ENCODE data around the gene SPR. TPM values are rescaled to one million over a fixed set of nuclear protein-coding genes. Genes with fewer than 3 reads are reported as not detected.
A peak's percentile ranks its signal among the peaks of the same experiment; 100 is the strongest.

Gene SPR
- total RNA-seq, 6 experiments from 2014 or later = 17.0 to 21.6 (median 19.0) TPM

DNA sequence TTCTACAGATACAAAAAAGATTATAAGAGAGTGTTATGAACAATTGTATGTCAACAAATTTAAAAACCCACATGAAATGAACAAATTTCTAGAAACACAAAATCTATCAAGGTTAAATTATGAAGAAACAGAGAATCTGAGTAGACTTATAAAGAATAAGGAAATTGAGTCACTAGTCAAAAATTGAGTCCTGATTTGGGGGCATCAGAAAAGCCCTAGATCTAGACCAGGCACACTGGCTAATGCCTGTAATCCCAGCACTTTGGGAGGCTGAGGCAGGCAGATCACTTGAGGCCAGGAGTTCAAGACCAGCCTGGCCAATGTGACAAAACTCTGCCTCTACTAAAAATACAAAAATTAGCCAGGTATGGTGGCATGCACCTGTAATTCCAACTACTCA, 15.3 kb upstream of the SPR start:
- DNase-seq = no peak
- TF ChIP-seq, protein P1, sequence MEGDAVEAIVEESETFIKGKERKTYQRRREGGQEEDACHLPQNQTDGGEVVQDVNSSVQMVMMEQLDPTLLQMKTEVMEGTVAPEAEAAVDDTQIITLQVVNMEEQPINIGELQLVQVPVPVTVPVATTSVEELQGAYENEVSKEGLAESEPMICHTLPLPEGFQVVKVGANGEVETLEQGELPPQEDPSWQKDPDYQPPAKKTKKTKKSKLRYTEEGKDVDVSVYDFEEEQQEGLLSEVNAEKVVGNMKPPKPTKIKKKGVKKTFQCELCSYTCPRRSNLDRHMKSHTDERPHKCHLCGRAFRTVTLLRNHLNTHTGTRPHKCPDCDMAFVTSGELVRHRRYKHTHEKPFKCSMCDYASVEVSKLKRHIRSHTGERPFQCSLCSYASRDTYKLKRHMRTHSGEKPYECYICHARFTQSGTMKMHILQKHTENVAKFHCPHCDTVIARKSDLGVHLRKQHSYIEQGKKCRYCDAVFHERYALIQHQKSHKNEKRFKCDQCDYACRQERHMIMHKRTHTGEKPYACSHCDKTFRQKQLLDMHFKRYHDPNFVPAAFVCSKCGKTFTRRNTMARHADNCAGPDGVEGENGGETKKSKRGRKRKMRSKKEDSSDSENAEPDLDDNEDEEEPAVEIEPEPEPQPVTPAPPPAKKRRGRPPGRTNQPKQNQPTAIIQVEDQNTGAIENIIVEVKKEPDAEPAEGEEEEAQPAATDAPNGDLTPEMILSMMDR (IDR thresholded peaks at IDR 0.05) = no peak
- Mint-ChIP-seq H3K4me1 (ENCODE audit: low read depth) (no peaks in the 10 kb centered on the region), H3K27me3 (ENCODE audit: insufficient read depth) (peaks cover 14% of the 10 kb centered on the region), H3K9me3 (peaks cover 6% of the 10 kb centered on the region), H3K36me3 (ENCODE audit: low read depth) (no peaks in the 10 kb centered on the region; the same call in 1 of the 2 replicates), H3K4me3 (no peak overlapping the region), H3K27ac (no peak overlapping the region)

DNA sequence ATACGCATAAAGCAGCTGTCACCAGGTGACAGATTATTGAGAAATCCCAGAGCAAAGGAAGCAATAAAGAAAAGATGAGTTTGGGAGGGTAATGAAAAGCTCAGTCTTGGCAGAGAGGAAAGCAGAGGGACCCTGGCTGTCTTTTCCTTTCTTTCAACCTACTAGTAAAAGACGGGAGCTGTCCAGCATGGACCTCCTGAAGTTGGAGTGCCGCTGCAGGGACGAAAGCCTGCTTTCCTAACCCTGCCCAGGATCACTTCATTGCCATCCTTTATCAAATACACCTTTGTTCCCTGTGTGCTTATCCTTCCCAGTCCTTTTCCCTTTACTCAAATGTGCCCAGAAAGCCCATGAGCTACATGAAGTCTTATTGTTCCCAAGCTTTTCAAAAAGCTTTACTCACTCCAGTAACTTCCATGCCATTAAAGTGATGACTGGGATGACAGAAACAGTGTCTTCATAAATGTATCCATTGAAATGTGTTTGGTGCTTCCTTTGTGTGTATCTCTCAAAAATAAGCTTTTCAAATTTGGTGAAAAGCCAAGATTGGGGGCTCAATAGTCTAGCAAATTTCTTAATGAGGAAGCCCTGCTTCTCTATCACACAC, 3.7 kb upstream of the SPR start:
- peak; percentile 28 for DNase-seq
- no peaks in the 10 kb centered on the region for H3K9me3 Mint-ChIP-seq
- H3K4me3 Mint-ChIP-seq = no peak overlapping the region
- no peaks in the 10 kb centered on the region for H3K36me3 Mint-ChIP-seq (ENCODE audit: low read depth)
- peaks cover 12% of the 10 kb centered on the region for H3K4me1 Mint-ChIP-seq (ENCODE audit: low read depth)
- peaks cover 3% of the 10 kb centered on the region for H3K27me3 Mint-ChIP-seq (ENCODE audit: insufficient read depth)
- TF ChIP-seq, protein P1 (IDR thresholded peaks at IDR 0.05) = no peak
- H3K27ac Mint-ChIP-seq = no peak overlapping the region

DNA sequence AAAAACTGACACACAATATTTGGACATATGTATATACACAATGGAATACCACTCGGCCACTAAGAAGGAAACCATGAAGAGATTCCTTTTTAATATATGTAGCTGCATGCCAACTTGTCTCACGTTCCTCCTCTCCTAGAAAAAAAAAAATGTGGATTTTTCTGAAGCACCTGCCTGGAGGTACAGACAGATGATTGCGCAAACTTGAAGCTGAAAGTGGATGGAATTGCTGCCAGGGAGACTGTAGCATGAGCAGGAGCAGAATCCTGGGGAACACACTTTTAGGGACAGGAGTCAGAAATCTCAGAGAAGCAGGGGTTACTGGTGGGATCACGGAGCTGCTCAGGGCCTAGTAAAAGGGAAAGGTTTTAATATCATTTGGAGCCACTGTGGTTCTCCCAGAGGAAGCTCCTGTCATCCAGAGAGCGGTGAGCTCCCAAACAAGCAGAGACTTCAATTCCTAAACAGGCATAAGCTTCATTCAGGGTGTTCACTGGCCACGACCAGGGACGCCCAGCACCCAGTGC, 640 bp upstream of the SPR start:
- Mint-ChIP-seq H3K4me1 (ENCODE audit: low read depth) (peaks cover 25% of the 10 kb centered on the region), H3K4me3 (peak overlapping the region; percentile 82), H3K27me3 (ENCODE audit: insufficient read depth) (peaks cover 5% of the 10 kb centered on the region), H3K9me3 (no peaks in the 10 kb centered on the region), H3K36me3 (ENCODE audit: low read depth) (no peaks in the 10 kb centered on the region), H3K27ac (peak overlapping the region; percentile 12; the same call in 1 of the 2 replicates)
- DNase-seq = no peak
- TF ChIP-seq, protein P1 (IDR thresholded peaks at IDR 0.05) = no peak

DNA sequence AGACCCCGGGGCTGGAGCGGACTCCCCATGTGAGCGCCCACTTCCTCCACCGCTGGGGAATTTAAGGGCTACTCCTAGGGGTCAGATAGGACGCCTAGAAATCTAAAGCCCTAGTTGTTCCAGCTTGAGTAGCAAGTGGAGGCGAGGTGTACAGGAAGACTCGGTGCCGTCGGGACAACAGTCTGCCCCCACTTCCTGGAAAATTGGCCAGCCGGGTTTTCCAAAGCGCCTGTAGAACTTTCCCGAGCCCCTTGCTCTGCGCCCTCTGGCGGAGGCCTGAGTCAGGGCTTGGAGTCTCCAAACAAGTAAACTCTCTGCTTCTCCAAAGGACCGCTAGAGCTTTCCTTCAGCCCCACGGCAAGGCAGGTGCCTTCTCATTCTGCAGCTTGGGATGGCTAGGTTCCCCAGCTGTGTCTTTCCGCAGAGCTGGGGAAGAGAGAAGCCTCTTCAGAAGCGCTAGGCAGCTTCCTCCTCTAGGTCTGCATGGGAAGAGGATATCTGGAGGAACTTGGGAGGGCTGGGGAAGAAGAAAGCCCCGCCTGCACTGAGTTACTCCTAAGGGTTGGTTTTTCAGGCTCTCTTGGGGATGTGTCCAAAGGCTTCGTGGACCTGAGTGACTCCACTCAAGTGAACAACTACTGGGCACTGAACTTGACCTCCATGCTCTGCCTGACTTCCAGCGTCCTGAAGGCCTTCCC, 681 bp downstream of the SPR start:
- peaks cover 5% of the 10 kb centered on the region for H3K27me3 Mint-ChIP-seq (ENCODE audit: insufficient read depth)
- H3K4me3 Mint-ChIP-seq = peak overlapping the region; percentile 82
- H3K4me1 Mint-ChIP-seq (ENCODE audit: low read depth) = peaks cover 25% of the 10 kb centered on the region
- no peaks in the 10 kb centered on the region for H3K9me3 Mint-ChIP-seq
- DNase-seq = peak; percentile 83
- no peaks in the 10 kb centered on the region for H3K36me3 Mint-ChIP-seq (ENCODE audit: low read depth)
- no peak overlapping the region for H3K27ac Mint-ChIP-seq
- TF ChIP-seq, protein P1 (IDR thresholded peaks at IDR 0.05) = peak; percentile 93

DNA sequence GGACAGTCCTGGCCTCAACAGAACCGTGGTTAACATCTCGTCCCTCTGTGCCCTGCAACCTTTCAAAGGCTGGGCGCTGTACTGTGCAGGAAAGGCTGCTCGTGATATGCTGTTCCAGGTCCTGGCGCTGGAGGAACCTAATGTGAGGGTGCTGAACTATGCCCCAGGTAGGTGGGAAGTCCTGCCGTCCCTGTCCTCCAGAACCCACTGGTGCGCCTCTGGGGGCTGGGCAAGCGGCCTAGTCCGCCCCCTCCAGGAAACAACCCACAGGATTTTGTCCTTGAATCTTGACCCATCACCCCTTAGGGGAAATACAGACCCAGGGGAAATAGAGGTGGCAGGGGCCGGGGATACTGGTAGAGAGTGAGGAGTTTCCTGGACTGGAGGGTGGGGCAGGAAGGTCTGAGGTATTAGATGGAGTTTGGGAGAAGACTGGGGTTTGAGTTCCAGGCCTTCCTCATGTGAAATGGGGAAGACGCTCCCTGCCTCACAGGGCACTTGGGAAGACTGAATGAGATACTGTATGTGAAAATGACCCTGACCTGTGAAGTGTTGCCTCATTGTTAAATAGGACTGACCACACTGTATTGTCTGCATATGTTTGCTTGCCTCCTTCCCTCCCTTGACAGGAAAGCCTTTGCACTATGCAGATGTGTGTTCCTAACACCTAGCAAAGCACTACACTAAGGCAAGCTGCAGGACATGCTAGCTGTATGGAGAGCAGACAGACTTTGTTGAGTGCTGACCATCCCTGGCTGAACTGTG, 1.4 kb downstream of the SPR start:
- no peak for DNase-seq
- H3K27me3 Mint-ChIP-seq (ENCODE audit: insufficient read depth) = peaks cover 5% of the 10 kb centered on the region
- H3K4me3 Mint-ChIP-seq = peak overlapping the region; percentile 82
- no peaks in the 10 kb centered on the region for H3K36me3 Mint-ChIP-seq (ENCODE audit: low read depth)
- TF ChIP-seq, protein P1 (IDR thresholded peaks at IDR 0.05) = no peak
- H3K4me1 Mint-ChIP-seq (ENCODE audit: low read depth) = peaks cover 29% of the 10 kb centered on the region
- no peak overlapping the region for H3K27ac Mint-ChIP-seq
- H3K9me3 Mint-ChIP-seq = no peaks in the 10 kb centered on the region
